HL-60 (cell line): ENCODE data around the gene FLOT2.

ENCODE experiments used
- GABPA ChIP-seq: IDR thresholded peaks from 2 replicates; pipeline ENCODE4 v1.6.1; 2012; ENCODE audit warnings: low read depth
- TF ChIP-seq, protein P1 (sequence below): IDR thresholded peaks from one replicate; pipeline ENCODE4 v1.5.1; 2011; ENCODE audit warnings: low read length, control low read depth, inconsistent platforms; ENCODE audit not compliant: insufficient read depth

DNA sequence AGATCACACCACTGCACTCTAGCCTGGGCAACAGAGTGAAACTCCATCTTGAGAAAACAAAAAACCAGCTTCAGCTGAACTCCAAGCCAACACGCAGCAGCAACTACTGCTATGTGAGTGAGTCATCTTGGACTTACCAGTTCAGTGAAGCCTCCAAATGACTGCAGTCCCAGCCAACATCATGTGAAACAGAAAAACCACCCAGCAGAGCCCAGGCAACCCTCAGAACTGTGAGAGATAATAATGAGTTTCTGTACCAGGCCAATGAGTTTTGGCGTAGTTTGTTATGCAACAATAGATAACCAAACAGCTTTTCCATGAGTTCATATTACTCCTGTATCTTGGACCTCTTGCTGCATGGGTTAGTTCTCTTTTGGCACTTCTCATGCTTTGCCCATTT, 30.5 kb upstream of the FLOT2 start:
- TF ChIP-seq, protein P1, sequence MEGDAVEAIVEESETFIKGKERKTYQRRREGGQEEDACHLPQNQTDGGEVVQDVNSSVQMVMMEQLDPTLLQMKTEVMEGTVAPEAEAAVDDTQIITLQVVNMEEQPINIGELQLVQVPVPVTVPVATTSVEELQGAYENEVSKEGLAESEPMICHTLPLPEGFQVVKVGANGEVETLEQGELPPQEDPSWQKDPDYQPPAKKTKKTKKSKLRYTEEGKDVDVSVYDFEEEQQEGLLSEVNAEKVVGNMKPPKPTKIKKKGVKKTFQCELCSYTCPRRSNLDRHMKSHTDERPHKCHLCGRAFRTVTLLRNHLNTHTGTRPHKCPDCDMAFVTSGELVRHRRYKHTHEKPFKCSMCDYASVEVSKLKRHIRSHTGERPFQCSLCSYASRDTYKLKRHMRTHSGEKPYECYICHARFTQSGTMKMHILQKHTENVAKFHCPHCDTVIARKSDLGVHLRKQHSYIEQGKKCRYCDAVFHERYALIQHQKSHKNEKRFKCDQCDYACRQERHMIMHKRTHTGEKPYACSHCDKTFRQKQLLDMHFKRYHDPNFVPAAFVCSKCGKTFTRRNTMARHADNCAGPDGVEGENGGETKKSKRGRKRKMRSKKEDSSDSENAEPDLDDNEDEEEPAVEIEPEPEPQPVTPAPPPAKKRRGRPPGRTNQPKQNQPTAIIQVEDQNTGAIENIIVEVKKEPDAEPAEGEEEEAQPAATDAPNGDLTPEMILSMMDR, result no peak
- no peak for TF ChIP-seq GABPA
